K562 (cell line): Measurements from ENCODE around the gene ELK4. TPM values are rescaled to one million over a fixed set of nuclear protein-coding genes. Genes with fewer than 3 reads are reported as not detected.
A peak's percentile ranks its signal among the peaks of the same experiment; 100 is the strongest.

ENCODE experiments used
- ATAC-seq: fragments of 200-7000 bp; cut with Tn5 transposase; 3 replicates; pipeline ENCODE4 v1.9.1; 2020; ENCODE audit warnings: moderate library complexity
- BruUV-seq: library from RNA; stranded (reverse); fragments of 400-500 nt; replicated peaks from 2 replicates; lab custom pipeline; 2021; lab: Mats Ljungman, UMichigan
- CTCF ChIA-PET: fragments of 300-600 bp; formaldehyde crosslinking; extraction: SDS; loops from one replicate; lab custom pipeline; 2021; ENCODE audit warnings: low intra/inter-chr PET ratio; lab: Yijun Ruan, JAX
- POLR2A ChIA-PET: fragments of 300-600, 350-650 bp; sonication (Branson Sonifier 250); formaldehyde crosslinking; extraction: SDS; loops from one replicate; lab custom pipeline; 2021; ENCODE audit warnings: antibody characterized with exemption, inconsistent platforms; lab: Yijun Ruan, JAX
- DNase-seq, 4 experiments: peaks; one replicate each; pipeline versions ENCODE4 v3.0.0 to v3.0.0-alpha.2; 2011 to 2018; ENCODE audit warnings: low spot score in 3 of 4, mixed read lengths in 3 of 4; ENCODE audit errors: extremely low read depth in 1 of 4
- FAIRE-seq: peaks from 2 replicates; lab custom pipeline; 2011; peaks lifted over from hg19 to GRCh38; lab: Jason Lieb, UNC
- H2AFZ ChIP-seq: 2 replicates; pipeline ENCODE4 v1.6.0; 2011; ENCODE audit warnings: low read depth, low read length, control low read depth, inconsistent platforms
- H3K27ac ChIP-seq: fragments of 200-600 bp; 3 replicates; pipeline ENCODE4 v1.8.0; 2011; ENCODE audit warnings: low read depth, mild to moderate bottlenecking, control low read depth, inconsistent platforms, low read length, moderate library complexity, mixed read lengths; ENCODE audit errors: extremely low read depth
- H3K27me3 ChIP-seq, 2 experiments: fragments of 300-600 bp in 1 of 2; 2 replicates in 1 of 2; 3 replicates in 1 of 2; pipeline versions ENCODE4 v1.6.0 to v1.8.0; 2011; ENCODE audit warnings: inconsistent platforms in 2 of 2, low read length in 2 of 2, mild to moderate bottlenecking in 1 of 2, mixed read lengths in 1 of 2, moderate library complexity in 1 of 2; ENCODE audit not compliant: control insufficient read depth in 2 of 2, insufficient read depth in 2 of 2
- H3K36me3 ChIP-seq: fragments of 300-600 bp; 3 replicates; pipeline ENCODE4 v1.8.0; 2011; ENCODE audit warnings: mild to moderate bottlenecking, low read length, inconsistent platforms; ENCODE audit not compliant: control insufficient read depth, insufficient read depth
- H3K4me1 ChIP-seq, 2 experiments: fragments of 200-600 bp in 1 of 2; replicated peaks in 1 of 2; 2 replicates in 1 of 2; 3 replicates in 1 of 2; pipeline versions ENCODE4 v1.5.1 to v1.8.0; 2011; ENCODE audit warnings: inconsistent platforms in 2 of 2, low read length in 2 of 2, mild to moderate bottlenecking in 1 of 2, mixed read lengths in 1 of 2, moderate library complexity in 1 of 2; ENCODE audit not compliant: control insufficient read depth in 2 of 2, insufficient read depth in 2 of 2
- H3K4me2 ChIP-seq: 2 replicates; pipeline ENCODE4 v1.6.1; 2011; ENCODE audit warnings: low read length, control low read depth, inconsistent platforms, mixed read lengths; ENCODE audit not compliant: insufficient read depth
- H3K4me3 ChIP-seq: fragments of 200-600 bp; sonication (generic), shearing (Covaris generic); 2 replicates; pipeline ENCODE4 v1.5.1; 2016; ENCODE audit warnings: control low read depth, inconsistent platforms
- H3K79me2 ChIP-seq: fragments of 200-600 bp; 3 replicates; pipeline ENCODE4 v1.8.0; 2011; ENCODE audit warnings: low read length, inconsistent platforms; ENCODE audit not compliant: control insufficient read depth, insufficient read depth
- H3K9ac ChIP-seq, 2 experiments: 2 replicates each; pipeline versions ENCODE4 v1.6.0 to v1.6.1; 2011; ENCODE audit warnings: low read depth in 2 of 2, low read length in 2 of 2, control low read depth in 1 of 2, inconsistent platforms in 1 of 2, mild to moderate bottlenecking in 1 of 2, mixed read lengths in 1 of 2; ENCODE audit not compliant: insufficient read depth in 1 of 2
- H3K9me1 ChIP-seq: one replicate; pipeline ENCODE4 v1.6.0; 2011; ENCODE audit warnings: inconsistent platforms, mild to moderate bottlenecking, low read length, moderate library complexity; ENCODE audit not compliant: control insufficient read depth, insufficient read depth
- H3K9me3 ChIP-seq: replicated peaks from 2 replicates; pipeline ENCODE4 v1.5.1; 2011; ENCODE audit warnings: low read depth, low read length, inconsistent platforms; ENCODE audit not compliant: control insufficient read depth, insufficient read depth
- H4K20me1 ChIP-seq: replicated peaks from 2 replicates; pipeline ENCODE4 v1.6.1; 2011; ENCODE audit warnings: low read length, inconsistent platforms, mixed read lengths; ENCODE audit not compliant: control insufficient read depth, insufficient read depth
- CBX1 ChIP-seq: sonication (generic); IDR thresholded peaks from 2 replicates; pipeline ENCODE4 v1.6.1; 2016; ENCODE audit warnings: antibody characterized with exemption, low read depth, mild to moderate bottlenecking
- CREB1 ChIP-seq, 2 experiments: sonication (generic) in 1 of 2; formaldehyde crosslinking in 1 of 2; IDR thresholded peaks; 2 replicates each; pipeline versions ENCODE4 v1.6.1 to v1.8.0; 2012 to 2022; ENCODE audit warnings: inconsistent platforms in 1 of 2, mild to moderate bottlenecking in 1 of 2, missing genetic modification reagents in 1 of 2, moderate library complexity in 1 of 2
- NRF1 ChIP-seq, 2 experiments: fragments of 450-650 bp; IDR thresholded peaks in 1 of 2; conservative IDR thresholded peaks in 1 of 2; 2 replicates each; pipeline ENCODE4 v1.6.1; 2014; ENCODE audit warnings: mild to moderate bottlenecking in 2 of 2
- POU5F1 ChIP-seq: fragments of 150-350 bp; IDR thresholded peaks from 2 replicates; pipeline ENCODE4 v1.6.1; 2014; ENCODE audit warnings: borderline replicate concordance, low read length, low read depth, mild to moderate bottlenecking; ENCODE audit not compliant: partially characterized antibody
- THAP7 ChIP-seq: fragments of 250-450 bp; sonication (Bioruptor Pico); IDR thresholded peaks from 2 replicates; pipeline ENCODE4 v1.5.0; 2021
- ZNF518B ChIP-seq: fragments of 250-450 bp; sonication (Bioruptor Pico); IDR thresholded peaks from 2 replicates; pipeline ENCODE4 v1.5.0; 2021; ENCODE audit warnings: mild to moderate bottlenecking, moderate library complexity
- ZNF695 ChIP-seq: fragments of 450-650 bp; formaldehyde crosslinking; IDR thresholded peaks from 2 replicates; pipeline ENCODE4 v1.4.0; 2020; ENCODE audit warnings: mild to moderate bottlenecking, moderate library complexity
- WGBS: fragments of 100-300 bp; shearing (Covaris generic); methylation state at CpG from one replicate; pipeline ENCODE4 v1.1.6; 2016; ENCODE audit warnings: low coverage, mixed read lengths; ENCODE audit not compliant: insufficient coverage; ENCODE audit errors: missing lambda C conversion rate; 5-methylcytosine and 5-hydroxymethylcytosine counted together
- in situ Hi-C: fragments of 300-500 bp; cut with MboI; formaldehyde crosslinking; loops from 4 replicates; pipeline ENCODE4 v1.15.0; 2018; ENCODE audit warnings: inconsistent platforms, mixed read lengths
- intact Hi-C: fragments of 100-400 bp; cut with micrococcal nuclease; formaldehyde crosslinking; loops from 2 replicates; pipeline ENCODE4 v1.14.2; 2022
- polyA plus RNA-seq, 8 experiments: library from polyadenylated mRNA; depleted of rRNA in 4 of 8; stranded (reverse) in 5 of 8; unstranded in 3 of 8; fragments of >200 nt; fragmentation: Nextera tagmentation in 2 of 8; fragmentation: Illumina TruSeq in 1 of 8; extraction: Ambion mirVana in 2 of 8; extraction: Trizol in 1 of 8; gene quantifications; 2 replicates each; pipeline versions ENCODE4 v1.2.1 to v1.2.3, GENCODE V29; 2011 to 2014; ENCODE audit warnings: inconsistent platforms in 1 of 8, missing spikeins in 1 of 8
- total RNA-seq, 7 experiments: library from RNA; depleted of rRNA in 6 of 7; stranded (reverse); fragments of >200 nt in 6 of 7; fragmentation: Illumina TruSeq in 2 of 7; extraction: Trizol in 2 of 7; gene quantifications; 2 replicates each; pipeline versions ENCODE4 v1.2.1 to v1.2.3, GENCODE V29; 2011 to 2021; ENCODE audit warnings: low replicate concordance in 1 of 7
- TF ChIP-seq, protein P1 (sequence below): fragments of 250-450 bp; sonication (Bioruptor Pico); IDR thresholded peaks from 2 replicates; pipeline ENCODE4 v1.8.0; 2021; ENCODE audit warnings: borderline replicate concordance, mild to moderate bottlenecking, moderate library complexity; ENCODE audit not compliant: poor library complexity, severe bottlenecking

ELK4 gene
- total and polyA plus RNA-seq, 9 of the 15 experiments (the other 6 are each of a cell fraction or from before 2014, with no cell fraction given), result 2.0 to 21.7 (median 9.2) TPM

DNA sequence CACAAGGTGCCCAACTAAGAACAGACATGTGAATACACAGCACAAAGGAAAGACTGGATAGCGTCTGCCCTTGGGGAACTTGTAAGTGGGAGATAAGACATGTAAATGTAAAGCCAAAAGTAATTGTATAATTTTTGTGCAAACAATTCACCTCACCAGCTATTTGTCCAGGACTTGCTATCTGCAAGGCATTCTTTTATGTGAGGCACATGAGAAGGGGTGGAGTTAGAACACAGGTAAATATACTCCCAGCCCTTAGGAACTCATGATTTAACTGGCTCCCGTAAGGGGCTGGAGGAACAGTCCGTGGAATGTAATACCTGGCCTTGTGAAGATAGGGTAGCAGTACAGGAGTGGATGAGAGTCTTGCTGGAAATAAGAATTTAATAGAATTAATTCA, 66.0 kb downstream of the ELK4 start:
- intact Hi-C loops, result no loop called here
- no peaks in the 10 kb centered on the region for H3K36me3 ChIP-seq
- no peak overlapping the region for H3K27ac ChIP-seq
- H2AFZ ChIP-seq, result no peak overlapping the region
- H3K9me3 ChIP-seq, result no peaks in the 10 kb centered on the region
- H4K20me1 ChIP-seq, result no peaks in the 10 kb centered on the region
- FAIRE-seq (peak; percentile 19), ATAC-seq (no peak), DNase-seq (no peak)
- ChIA-PET POLR2A (interaction anchor here (0.6 to 1.0 kb wide), 4 partner anchors 10 to 1168 kb away, joined by 3 to 4 read pairs (median 3); no protein-coding TSS in a partner anchor), CTCF (no interaction called here)
- no peak overlapping the region for H3K4me3 ChIP-seq
- 2% methylated on average over 3 of the region's 3 CpGs for WGBS
- in situ Hi-C loops, result no loop called here
- H3K27me3 ChIP-seq, result peaks cover 23 to 37% of the 10 kb centered on the region in 2 experiments
- no peaks in the 10 kb centered on the region for H3K9me1 ChIP-seq
- H3K9ac ChIP-seq, result no peak overlapping the region
- H3K4me1 ChIP-seq, result peaks cover 0 to 7% of the 10 kb centered on the region in 2 experiments; a peak in 2 of 5 replicates
- TF ChIP-seq CBX1 (no peak), CREB1 (IDR thresholded peaks at IDR 0.05) (no peak), CREB1 (CRISPR knock-in tag; IDR thresholded peaks at IDR 0.05) (no peak), THAP7 (no peak), ZNF518B (CRISPR knock-in tag) (no peak), POU5F1 (no peak), NRF1 (conservative IDR thresholded peaks at IDR 0.05 in 1 of 2, IDR thresholded peaks at IDR 0.05 in 1 of 2) (no peak), ZNF695 (no peak)
- TF ChIP-seq, protein P1, sequence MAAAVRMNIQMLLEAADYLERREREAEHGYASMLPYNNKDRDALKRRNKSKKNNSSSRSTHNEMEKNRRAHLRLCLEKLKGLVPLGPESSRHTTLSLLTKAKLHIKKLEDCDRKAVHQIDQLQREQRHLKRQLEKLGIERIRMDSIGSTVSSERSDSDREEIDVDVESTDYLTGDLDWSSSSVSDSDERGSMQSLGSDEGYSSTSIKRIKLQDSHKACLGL (CRISPR knock-in tag), result no peak
- H3K4me2 ChIP-seq, result no peak overlapping the region
- no TSS peak for BruUV-seq
- no peaks in the 10 kb centered on the region for H3K79me2 ChIP-seq
